ENCODE measurements around the gene CYP19A1. TPM values are rescaled to one million over a fixed set of nuclear protein-coding genes. Genes with fewer than 3 reads are reported as not detected.

Gene CYP19A1
- total RNA-seq, 1 experiment from 2014 or later = 0.77 TPM

DNA sequence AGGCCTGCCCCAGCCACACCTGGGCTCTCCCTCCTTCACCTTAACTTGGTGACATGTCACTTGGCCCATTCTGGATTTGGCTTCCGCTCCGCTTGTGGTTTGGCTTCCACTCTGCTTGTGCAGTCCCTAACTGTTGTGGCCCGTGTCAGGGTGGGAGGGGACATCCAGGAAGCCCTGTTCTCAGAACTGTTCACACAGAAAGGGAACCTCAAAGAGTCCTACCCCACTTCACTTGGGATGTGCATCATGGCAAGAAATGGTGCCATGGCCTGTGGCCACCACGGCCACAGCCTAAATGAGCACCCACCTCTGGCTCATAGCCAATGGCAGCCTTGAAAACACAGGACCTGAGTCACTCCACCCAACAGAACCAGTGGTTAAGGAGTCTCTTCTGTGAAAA lies 63.4 kb downstream of the CYP19A1 start:
- H3K9me3 Mint-ChIP-seq (ENCODE audit: unreplicated experiment) = no peaks in the 10 kb centered on the region
- Histone ChIP-seq H3K4me1 (no peaks in the 10 kb centered on the region), H3K9me3 (no peaks in the 10 kb centered on the region), H3K36me3 (ENCODE audit: control insufficient read depth, insufficient read depth, low read length) (no peaks in the 10 kb centered on the region), H3K4me3 (ENCODE audit: low read depth, low read length) (no peak overlapping the region), H3K27me3 (replicated peaks; ENCODE audit: control insufficient read depth, insufficient read depth, low read length) (no peaks in the 10 kb centered on the region)
- H3K27ac Mint-ChIP-seq (ENCODE audit: unreplicated experiment) = no peak overlapping the region
- ChIA-PET CTCF (no interaction called here), POLR2A (no interaction called here)
- H3K36me3 Mint-ChIP-seq (ENCODE audit: insufficient read depth, unreplicated experiment) = no peaks in the 10 kb centered on the region
- no peaks in the 10 kb centered on the region for H3K4me1 Mint-ChIP-seq (ENCODE audit: low read depth, unreplicated experiment)
- DNase-seq = no peak
- intact Hi-C loops (cut with micrococcal nuclease; ENCODE audit: unreplicated experiment) = no loop called here
- H3K4me3 Mint-ChIP-seq (ENCODE audit: unreplicated experiment) = no peak overlapping the region
- BruUV-seq (replicated peaks) = no TSS peak
- H3K27me3 Mint-ChIP-seq (ENCODE audit: insufficient read depth, unreplicated experiment) = no peaks in the 10 kb centered on the region
- TF ChIP-seq, protein P1, sequence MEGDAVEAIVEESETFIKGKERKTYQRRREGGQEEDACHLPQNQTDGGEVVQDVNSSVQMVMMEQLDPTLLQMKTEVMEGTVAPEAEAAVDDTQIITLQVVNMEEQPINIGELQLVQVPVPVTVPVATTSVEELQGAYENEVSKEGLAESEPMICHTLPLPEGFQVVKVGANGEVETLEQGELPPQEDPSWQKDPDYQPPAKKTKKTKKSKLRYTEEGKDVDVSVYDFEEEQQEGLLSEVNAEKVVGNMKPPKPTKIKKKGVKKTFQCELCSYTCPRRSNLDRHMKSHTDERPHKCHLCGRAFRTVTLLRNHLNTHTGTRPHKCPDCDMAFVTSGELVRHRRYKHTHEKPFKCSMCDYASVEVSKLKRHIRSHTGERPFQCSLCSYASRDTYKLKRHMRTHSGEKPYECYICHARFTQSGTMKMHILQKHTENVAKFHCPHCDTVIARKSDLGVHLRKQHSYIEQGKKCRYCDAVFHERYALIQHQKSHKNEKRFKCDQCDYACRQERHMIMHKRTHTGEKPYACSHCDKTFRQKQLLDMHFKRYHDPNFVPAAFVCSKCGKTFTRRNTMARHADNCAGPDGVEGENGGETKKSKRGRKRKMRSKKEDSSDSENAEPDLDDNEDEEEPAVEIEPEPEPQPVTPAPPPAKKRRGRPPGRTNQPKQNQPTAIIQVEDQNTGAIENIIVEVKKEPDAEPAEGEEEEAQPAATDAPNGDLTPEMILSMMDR (IDR thresholded peaks at IDR 0.05; ENCODE audit: insufficient read depth in 1 of 2, low read depth in 1 of 2, low read length in 1 of 2, severe bottlenecking in 1 of 2, unreplicated experiment in 1 of 2) = no peak

DNA sequence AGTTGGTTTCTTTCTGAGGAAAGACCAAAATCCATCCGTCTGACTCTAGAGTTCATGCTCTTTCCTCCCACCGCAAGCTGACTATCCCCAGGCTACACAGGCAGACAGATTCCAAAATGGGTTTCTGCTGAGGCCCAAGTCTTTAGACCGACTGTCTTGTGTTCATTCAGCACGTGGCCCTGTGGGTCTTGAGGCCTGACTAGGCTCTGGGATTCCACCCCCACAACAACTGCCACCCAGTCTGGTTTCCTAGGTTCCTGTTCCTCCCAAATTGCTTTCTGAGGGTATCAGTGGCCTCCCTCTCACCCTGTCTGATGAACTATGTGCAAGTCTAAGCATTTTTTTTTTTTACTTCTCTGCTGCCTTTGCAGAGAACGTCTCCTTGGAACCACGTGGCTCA lies 67.7 kb downstream of the CYP19A1 start:
- H3K4me3 Mint-ChIP-seq (ENCODE audit: unreplicated experiment) = no peak overlapping the region
- no peak for DNase-seq
- H3K9me3 ChIP-seq = no peaks in the 10 kb centered on the region
- ChIA-PET CTCF (no interaction called here), POLR2A (no interaction called here)
- no peaks in the 10 kb centered on the region for H3K4me1 Mint-ChIP-seq (ENCODE audit: low read depth, unreplicated experiment)
- H3K4me3 ChIP-seq (ENCODE audit: low read depth, low read length) = no peak overlapping the region
- H3K27me3 Mint-ChIP-seq (ENCODE audit: insufficient read depth, unreplicated experiment) = no peaks in the 10 kb centered on the region
- H3K4me1 ChIP-seq = no peaks in the 10 kb centered on the region
- BruUV-seq (replicated peaks) = no TSS peak
- H3K9me3 Mint-ChIP-seq (ENCODE audit: unreplicated experiment) = no peaks in the 10 kb centered on the region
- TF ChIP-seq, protein P1 (IDR thresholded peaks at IDR 0.05; ENCODE audit: insufficient read depth in 1 of 2, low read depth in 1 of 2, low read length in 1 of 2, severe bottlenecking in 1 of 2, unreplicated experiment in 1 of 2) = no peak
- no peaks in the 10 kb centered on the region for H3K27me3 ChIP-seq (replicated peaks; ENCODE audit: control insufficient read depth, insufficient read depth, low read length)
- no peak overlapping the region for H3K27ac Mint-ChIP-seq (ENCODE audit: unreplicated experiment)
- intact Hi-C loops (cut with micrococcal nuclease; ENCODE audit: unreplicated experiment) = no loop called here
- H3K36me3 Mint-ChIP-seq (ENCODE audit: insufficient read depth, unreplicated experiment) = no peaks in the 10 kb centered on the region
- H3K36me3 ChIP-seq (ENCODE audit: control insufficient read depth, insufficient read depth, low read length) = no peaks in the 10 kb centered on the region

DNA sequence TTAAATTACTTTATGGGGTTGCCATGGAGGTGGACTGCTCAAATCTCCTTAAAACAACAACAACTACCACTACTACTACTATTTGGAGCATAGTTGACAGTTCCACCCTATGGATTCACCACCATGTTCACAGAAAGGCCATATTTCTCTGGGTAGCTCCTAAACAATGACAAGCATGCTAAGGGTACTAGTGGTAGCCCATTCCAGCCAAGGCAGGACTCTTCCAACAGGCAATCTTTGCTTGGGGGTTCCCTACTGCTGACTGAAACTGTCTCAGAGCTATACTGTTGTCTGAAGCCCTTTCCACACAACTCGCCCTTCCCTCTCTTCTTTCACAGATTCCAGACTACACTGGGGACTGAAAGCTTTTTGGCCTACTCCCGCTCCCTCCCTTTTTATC lies 68.9 kb downstream of the CYP19A1 start:
- H3K27ac Mint-ChIP-seq (ENCODE audit: unreplicated experiment) = no peak overlapping the region
- Histone ChIP-seq H3K4me1 (no peaks in the 10 kb centered on the region), H3K9me3 (no peaks in the 10 kb centered on the region), H3K36me3 (ENCODE audit: control insufficient read depth, insufficient read depth, low read length) (no peaks in the 10 kb centered on the region), H3K27me3 (replicated peaks; ENCODE audit: control insufficient read depth, insufficient read depth, low read length) (no peaks in the 10 kb centered on the region), H3K4me3 (ENCODE audit: low read depth, low read length) (no peak overlapping the region)
- H3K4me1 Mint-ChIP-seq (ENCODE audit: low read depth, unreplicated experiment) = no peaks in the 10 kb centered on the region
- no peak for DNase-seq
- no peak overlapping the region for H3K4me3 Mint-ChIP-seq (ENCODE audit: unreplicated experiment)
- POLR2A ChIA-PET = no interaction called here
- H3K9me3 Mint-ChIP-seq (ENCODE audit: unreplicated experiment) = no peaks in the 10 kb centered on the region
- intact Hi-C loops (cut with micrococcal nuclease; ENCODE audit: unreplicated experiment) = no loop called here
- TF ChIP-seq, protein P1 (IDR thresholded peaks at IDR 0.05; ENCODE audit: insufficient read depth in 1 of 2, low read depth in 1 of 2, low read length in 1 of 2, severe bottlenecking in 1 of 2, unreplicated experiment in 1 of 2) = no peak
- CTCF ChIA-PET = no interaction called here
- BruUV-seq (replicated peaks) = no TSS peak
- H3K27me3 Mint-ChIP-seq (ENCODE audit: insufficient read depth, unreplicated experiment) = no peaks in the 10 kb centered on the region
- H3K36me3 Mint-ChIP-seq (ENCODE audit: insufficient read depth, unreplicated experiment) = no peaks in the 10 kb centered on the region

All from Caco-2 (cell line).